HL-60 (cell line): ENCODE measurements around the gene CDH23.

ENCODE experiments used
- DNase-seq, 2 experiments: peaks; one replicate each; pipeline ENCODE4 v3.0.0-alpha.2; 2010 to 2020; ENCODE audit warnings: low read depth in 1 of 2, low spot score in 1 of 2
- H3K27ac ChIP-seq: fragments of 250-450 bp; sonication (Bioruptor Pico); replicated peaks from 2 replicates; pipeline ENCODE4 v1.5.1; 2020; ENCODE audit warnings: mild to moderate bottlenecking, moderate library complexity
- H3K27me3 ChIP-seq: fragments of 250-450 bp; sonication (Bioruptor Pico); 2 replicates; pipeline ENCODE4 v1.5.1; 2021; ENCODE audit warnings: mild to moderate bottlenecking, moderate library complexity; ENCODE audit not compliant: insufficient read depth, poor library complexity, severe bottlenecking
- H3K4me3 ChIP-seq: replicated peaks from 2 replicates; pipeline ENCODE4 v1.5.1; 2011; ENCODE audit warnings: mild to moderate bottlenecking, control low read depth, low read length; ENCODE audit not compliant: insufficient read depth
- CTCF ChIP-seq: IDR thresholded peaks from one replicate; pipeline ENCODE4 v1.5.1; 2011; ENCODE audit warnings: low read length, control low read depth, inconsistent platforms; ENCODE audit not compliant: insufficient read depth
- GABPA ChIP-seq: IDR thresholded peaks from 2 replicates; pipeline ENCODE4 v1.6.1; 2012; ENCODE audit warnings: low read depth
- POLR2AphosphoS5 ChIP-seq: IDR thresholded peaks from 2 replicates; pipeline ENCODE4 v1.6.1; 2012; ENCODE audit warnings: low read depth
- REST ChIP-seq: IDR thresholded peaks from 2 replicates; pipeline ENCODE4 v1.6.1; 2012; ENCODE audit warnings: low read depth; ENCODE audit not compliant: insufficient replicate concordance
- SPI1 ChIP-seq: IDR thresholded peaks from 2 replicates; pipeline ENCODE4 v1.6.1; 2012; ENCODE audit warnings: low read depth, mild to moderate bottlenecking, borderline replicate concordance

Gene CDH23

GRCh38 chr10:71618176-71618575 is 221.5 kb downstream of the CDH23 start:
- DNase-seq, result no peak
- Histone ChIP-seq H3K27me3 (no peaks in the 10 kb centered on the region), H3K27ac (no peak overlapping the region), H3K4me3 (no peak overlapping the region)
- TF ChIP-seq CTCF (no peak), SPI1 (no peak), POLR2AphosphoS5 (no peak), GABPA (no peak), REST (no peak)

GRCh38 chr10:71618598-71618997 is 221.9 kb downstream of the CDH23 start:
- H3K4me3 ChIP-seq, result no peak overlapping the region
- no peak for DNase-seq
- TF ChIP-seq SPI1 (no peak), REST (no peak), POLR2AphosphoS5 (no peak), CTCF (no peak), GABPA (no peak)

GRCh38 chr10:71620642-71621041 is 223.9 kb downstream of the CDH23 start:
- H3K4me3 ChIP-seq, result no peak overlapping the region
- no peaks in the 10 kb centered on the region for H3K27me3 ChIP-seq
- TF ChIP-seq SPI1 (no peak), POLR2AphosphoS5 (no peak), REST (no peak), GABPA (no peak), CTCF (no peak)
- no peak for DNase-seq
- H3K27ac ChIP-seq, result no peak overlapping the region

More at GRCh38 chr10:71618598-71618997, 221.9 kb downstream of the CDH23 start:
- Histone ChIP-seq H3K27me3 (no peaks in the 10 kb centered on the region), H3K27ac (no peak overlapping the region)
